B cell (primary cell): ENCODE results near the gene ACADS.

ENCODE experiments used
- CTCF ChIP-seq: fragments of 200-600 bp; IDR thresholded peaks from one replicate; pipeline ENCODE4 v1.8.0; 2022; ENCODE audit warnings: antibody characterized with exemption, mild to moderate bottlenecking
- EZH2 ChIP-seq: IDR thresholded peaks from 2 replicates; pipeline ENCODE4 v1.6.1; 2012; ENCODE audit warnings: borderline replicate concordance, low read depth, mild to moderate bottlenecking, moderate library complexity, low read length; ENCODE audit not compliant: insufficient read depth, poor library complexity, severe bottlenecking

- TF ChIP-seq CTCF (no peak), EZH2 (no peak)
Observed at GRCh38 chr12:120692524-120693033, 33.0 kb upstream of the ACADS start.
